RWPE2 (cell line): ENCODE results near the gene AP1S1.
A peak's percentile ranks its signal among the peaks of the same experiment; 100 is the strongest.

Source experiments
- ATAC-seq: fragments of 200-7000 bp; cut with Tn5 transposase; 3 replicates; pipeline ENCODE4 v1.9.1; 2021; ENCODE audit warnings: low read depth
- DNase-seq: peaks from one replicate; pipeline ENCODE4 v3.0.0-alpha.2; 2020; ENCODE audit warnings: low spot score
- H3K27ac ChIP-seq: fragments of 450-650 bp; 2 replicates; pipeline ENCODE4 v1.5.1; 2017; ENCODE audit warnings: mild to moderate bottlenecking; ENCODE audit not compliant: poor library complexity, severe bottlenecking
- H3K27me3 ChIP-seq: fragments of 250-450 bp; sonication (Bioruptor Pico); 2 replicates; pipeline ENCODE4 v1.5.1; 2021; ENCODE audit warnings: mild to moderate bottlenecking, moderate library complexity; ENCODE audit not compliant: insufficient read depth, poor library complexity, severe bottlenecking
- H3K36me3 ChIP-seq: fragments of 250-450 bp; sonication (Bioruptor Pico); 2 replicates; pipeline ENCODE4 v1.5.1; 2020; ENCODE audit warnings: low read depth, mild to moderate bottlenecking, moderate library complexity
- H3K4me1 ChIP-seq: fragments of 250-450 bp; sonication (Bioruptor Pico); 2 replicates; pipeline ENCODE4 v1.5.1; 2021; ENCODE audit warnings: mild to moderate bottlenecking, moderate library complexity; ENCODE audit not compliant: insufficient read depth, poor library complexity, severe bottlenecking
- H3K4me3 ChIP-seq: fragments of 250-450 bp; sonication (Bioruptor Pico); 2 replicates; pipeline ENCODE4 v1.5.1; 2021; ENCODE audit warnings: mild to moderate bottlenecking, moderate library complexity; ENCODE audit not compliant: severe bottlenecking
- H3K9me3 ChIP-seq: fragments of 250-450 bp; sonication (Bioruptor Pico); 2 replicates; pipeline ENCODE4 v1.5.1; 2021; ENCODE audit warnings: mild to moderate bottlenecking, moderate library complexity; ENCODE audit not compliant: severe bottlenecking
- TF ChIP-seq, protein P1 (sequence below): fragments of 450-650 bp; IDR thresholded peaks from one replicate; pipeline ENCODE4 v1.5.1; 2017; ENCODE audit warnings: mild to moderate bottlenecking, moderate library complexity; ENCODE audit not compliant: poor library complexity, severe bottlenecking

The AP1S1 gene

DNA sequence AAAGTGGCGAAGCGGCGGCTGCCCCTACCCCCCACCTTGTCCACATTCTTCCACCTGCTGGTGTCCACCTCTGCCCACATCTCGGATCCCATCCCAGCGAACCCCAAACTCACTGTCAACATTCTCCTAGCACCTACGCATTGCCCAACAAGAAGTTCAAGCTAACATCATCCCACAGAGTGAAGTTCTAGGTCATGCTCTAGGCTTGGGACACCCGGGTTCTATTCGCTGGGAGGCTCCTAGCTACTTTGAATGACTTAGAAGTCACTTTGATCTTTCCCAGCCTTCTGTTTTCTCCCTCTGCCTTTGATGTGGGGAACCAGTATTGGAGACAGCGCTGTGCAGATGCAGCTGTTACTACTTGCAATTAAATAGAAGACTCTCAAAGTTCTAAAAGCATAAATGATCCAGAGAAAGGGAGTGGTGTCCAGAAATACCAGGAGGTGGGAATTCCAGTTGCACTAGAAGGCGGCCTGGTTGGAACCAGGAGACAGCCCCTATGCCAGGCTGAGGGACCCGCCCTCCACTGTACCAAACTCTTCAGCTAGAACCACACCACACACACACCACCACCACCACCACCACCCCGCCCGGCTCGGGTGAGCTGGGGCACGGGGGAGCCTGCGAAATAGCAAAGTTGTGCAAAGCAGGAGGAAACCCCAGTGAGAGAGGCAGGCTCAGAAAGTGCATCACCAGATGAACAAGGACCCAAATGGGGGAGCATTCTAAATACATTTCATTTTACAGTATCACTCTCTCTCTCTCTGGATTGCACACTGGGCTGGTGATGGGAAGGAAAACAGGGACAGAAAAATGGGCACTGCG lies 16.6 kb downstream of the AP1S1 start:
- Histone ChIP-seq H3K4me1 (peaks cover 29% of the 10 kb centered on the region), H3K4me3 (no peak overlapping the region), H3K27ac (no peak overlapping the region), H3K9me3 (no peaks in the 10 kb centered on the region), H3K36me3 (no peaks in the 10 kb centered on the region), H3K27me3 (peaks cover 70% of the 10 kb centered on the region)
- TF ChIP-seq, protein P1, sequence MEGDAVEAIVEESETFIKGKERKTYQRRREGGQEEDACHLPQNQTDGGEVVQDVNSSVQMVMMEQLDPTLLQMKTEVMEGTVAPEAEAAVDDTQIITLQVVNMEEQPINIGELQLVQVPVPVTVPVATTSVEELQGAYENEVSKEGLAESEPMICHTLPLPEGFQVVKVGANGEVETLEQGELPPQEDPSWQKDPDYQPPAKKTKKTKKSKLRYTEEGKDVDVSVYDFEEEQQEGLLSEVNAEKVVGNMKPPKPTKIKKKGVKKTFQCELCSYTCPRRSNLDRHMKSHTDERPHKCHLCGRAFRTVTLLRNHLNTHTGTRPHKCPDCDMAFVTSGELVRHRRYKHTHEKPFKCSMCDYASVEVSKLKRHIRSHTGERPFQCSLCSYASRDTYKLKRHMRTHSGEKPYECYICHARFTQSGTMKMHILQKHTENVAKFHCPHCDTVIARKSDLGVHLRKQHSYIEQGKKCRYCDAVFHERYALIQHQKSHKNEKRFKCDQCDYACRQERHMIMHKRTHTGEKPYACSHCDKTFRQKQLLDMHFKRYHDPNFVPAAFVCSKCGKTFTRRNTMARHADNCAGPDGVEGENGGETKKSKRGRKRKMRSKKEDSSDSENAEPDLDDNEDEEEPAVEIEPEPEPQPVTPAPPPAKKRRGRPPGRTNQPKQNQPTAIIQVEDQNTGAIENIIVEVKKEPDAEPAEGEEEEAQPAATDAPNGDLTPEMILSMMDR: no peak
- no peak for DNase-seq
- no peak for ATAC-seq

DNA sequence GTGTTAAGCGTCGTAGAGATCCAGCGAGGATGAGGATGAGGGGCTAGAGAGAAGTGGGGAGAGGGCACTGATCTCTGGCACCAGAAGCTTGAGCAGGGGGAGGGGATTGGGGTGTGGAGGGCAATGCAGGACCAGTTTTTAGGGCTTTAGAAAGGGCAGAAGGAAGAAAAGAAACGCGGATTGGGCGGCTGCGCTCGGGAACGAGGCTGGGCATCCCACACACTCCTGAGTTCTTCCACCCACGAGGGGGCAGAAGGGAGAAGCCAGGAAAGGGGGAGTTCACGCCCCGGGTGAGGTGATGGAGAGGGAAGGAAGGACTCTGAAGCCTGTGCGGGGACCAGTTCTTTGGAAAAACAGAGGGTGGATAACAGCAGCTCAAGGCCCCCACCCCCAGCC lies 17.2 kb downstream of the AP1S1 start:
- TF ChIP-seq, protein P1: peak; percentile 20
- Histone ChIP-seq H3K27ac (no peak overlapping the region), H3K4me3 (no peak overlapping the region), H3K36me3 (no peaks in the 10 kb centered on the region), H3K9me3 (no peaks in the 10 kb centered on the region), H3K27me3 (peaks cover 66% of the 10 kb centered on the region), H3K4me1 (peaks cover 29% of the 10 kb centered on the region)
- ATAC-seq (no peak), DNase-seq (no peak)

DNA sequence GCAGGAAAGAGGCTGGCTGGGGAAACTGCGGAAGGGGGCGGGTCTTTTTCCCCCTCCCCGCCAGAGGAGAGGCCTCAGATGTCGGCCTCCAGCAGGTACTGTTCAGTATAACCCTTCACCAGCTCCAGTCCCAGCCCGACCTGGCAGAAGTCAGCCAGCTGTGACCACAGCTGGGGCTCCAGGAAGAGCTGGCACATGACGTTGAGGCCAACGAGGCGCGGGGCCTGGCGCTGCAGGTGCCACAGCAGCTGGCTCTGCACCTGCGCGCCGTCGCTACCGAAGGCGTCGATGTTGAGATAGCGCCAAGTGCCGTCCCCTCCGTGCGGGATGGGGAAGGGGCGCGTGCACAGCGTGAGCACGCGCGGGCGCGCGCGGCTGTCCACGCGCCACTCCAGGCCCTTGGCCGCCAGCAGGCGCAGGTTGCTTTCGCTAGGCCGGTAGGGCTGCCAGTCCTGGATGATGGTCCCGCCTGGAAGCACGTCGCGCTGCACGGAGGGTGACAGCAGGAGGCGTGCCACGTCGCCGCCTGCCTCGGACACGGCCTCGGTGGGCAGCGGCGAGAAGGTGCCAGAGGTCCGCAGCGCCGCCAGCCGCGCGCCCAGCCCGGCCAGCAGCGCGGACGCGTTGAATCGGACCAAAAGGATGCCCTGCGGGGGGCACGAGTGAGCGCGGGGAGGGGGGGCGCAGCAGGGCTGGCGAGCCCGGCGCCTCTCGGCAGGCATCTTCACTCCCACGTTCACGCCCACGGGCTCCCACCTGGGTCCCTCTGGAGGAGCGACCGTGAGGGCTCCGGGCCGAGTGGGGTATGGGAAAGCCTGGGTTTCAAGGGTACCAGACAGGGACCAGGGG lies 18.0 kb downstream of the AP1S1 start:
- no peak for DNase-seq
- H3K4me1 ChIP-seq: peaks cover 24% of the 10 kb centered on the region

DNA sequence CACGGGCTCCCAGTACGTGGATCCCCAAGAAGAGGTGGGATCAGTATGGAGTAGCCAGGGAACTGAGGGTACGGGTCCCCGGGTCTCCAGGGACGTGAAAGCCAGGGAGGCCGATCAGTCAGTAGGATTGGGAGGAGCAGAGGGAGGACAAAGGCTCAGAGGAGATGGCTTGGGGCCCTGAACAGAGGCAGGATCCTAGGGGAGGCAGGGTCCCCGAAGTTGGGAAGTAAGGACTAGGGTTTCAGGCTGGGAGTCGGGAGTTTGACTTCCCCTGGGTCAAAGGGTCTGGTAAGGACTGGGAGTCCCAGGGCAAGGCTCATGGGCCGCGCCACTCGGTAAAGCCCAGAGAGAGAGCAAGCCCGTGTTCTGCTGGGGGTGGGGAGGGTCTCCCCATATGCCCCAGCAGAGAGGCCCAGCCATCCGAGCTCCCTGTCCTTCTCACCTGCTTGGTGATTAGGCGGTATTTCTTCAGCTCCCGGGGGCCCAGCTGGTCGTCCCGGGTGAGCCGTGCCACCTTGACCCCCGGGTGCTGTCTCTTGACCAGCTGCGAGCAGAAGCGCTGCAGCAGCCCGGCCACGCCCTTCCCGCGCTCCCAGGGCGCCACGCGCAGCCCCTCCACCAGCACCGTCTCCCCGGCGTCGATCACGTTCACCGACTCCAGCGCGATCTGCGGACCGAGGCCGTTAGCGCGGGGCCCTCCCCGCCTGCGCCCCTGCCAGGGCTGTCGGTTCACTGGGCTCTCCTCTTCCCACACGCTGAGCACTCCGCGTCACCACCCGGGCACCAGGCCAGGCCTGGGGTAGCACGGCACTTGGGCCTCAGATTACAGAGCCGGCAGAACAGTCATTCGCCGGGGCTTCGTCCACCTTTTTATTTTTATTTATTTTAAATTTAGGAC lies 18.8 kb downstream of the AP1S1 start:
- H3K4me3 ChIP-seq: peak overlapping the region; percentile 8
- DNase-seq (no peak), ATAC-seq (peak; percentile 71)
- H3K27ac ChIP-seq: no peak overlapping the region
- no peaks in the 10 kb centered on the region for H3K36me3 ChIP-seq
- peaks cover 22% of the 10 kb centered on the region for H3K4me1 ChIP-seq
- TF ChIP-seq, protein P1: no peak
- peaks cover 69% of the 10 kb centered on the region for H3K27me3 ChIP-seq
- no peaks in the 10 kb centered on the region for H3K9me3 ChIP-seq

More for the DNA sequence above, 18.0 kb downstream of the AP1S1 start:
- Histone ChIP-seq H3K36me3 (no peaks in the 10 kb centered on the region), H3K27me3 (peaks cover 65% of the 10 kb centered on the region), H3K9me3 (no peaks in the 10 kb centered on the region), H3K4me3 (no peak overlapping the region), H3K27ac (no peak overlapping the region)
- TF ChIP-seq, protein P1: no peak
- no peak for ATAC-seq
